WTC11 (cell line): ENCODE data around the gene ZNF292.
"Not testable (repeated sequence)": the region's sequence is repeated elsewhere in the genome, so short reads cannot be mapped to it uniquely, and the experiment has no call there.

Experiments used
- CTCF ChIP-seq: fragments of 200-600 bp; IDR thresholded peaks from 2 replicates; pipeline ENCODE4 v1.8.0; 2022; ENCODE audit warnings: antibody characterized with exemption
- NFYB ChIP-seq: sonication (generic); formaldehyde crosslinking; conservative IDR thresholded peaks from 2 replicates; pipeline ENCODE4 v1.8.0; 2022; ENCODE audit warnings: low read depth, missing genetic modification reagents
- ZNF317 ChIP-seq: sonication (generic); formaldehyde crosslinking; IDR thresholded peaks from 2 replicates; pipeline ENCODE4 v1.8.1; 2023; ENCODE audit warnings: low read depth, mild to moderate bottlenecking, moderate library complexity, missing genetic modification reagents, borderline replicate concordance

- not testable (repeated sequence) for TF ChIP-seq CTCF; NFYB; ZNF317 (CRISPR knock-in tag)
These were observed 15.4 kb upstream of the ZNF292 start for GRCh38 chr6:87139927-87140326.
